HEK293 (cell line): ENCODE results near the gene AGR2.
"Not testable (repeated sequence)": the region's sequence is repeated elsewhere in the genome, so short reads cannot be mapped to it uniquely, and the experiment has no call there.

Experiments used
- CTCF ChIA-PET: fragments of 350-600 bp; formaldehyde crosslinking; extraction: SDS; loops from one replicate; lab custom pipeline; 2021; ENCODE audit warnings: antibody characterized with exemption; lab: Yijun Ruan, JAX
- POLR2A ChIA-PET: fragments of 300-600 bp; formaldehyde crosslinking; extraction: SDS; loops from one replicate; lab custom pipeline; 2020; ENCODE audit warnings: antibody characterized with exemption, inconsistent platforms; lab: Yijun Ruan, JAX
- H3K27ac ChIP-seq: fragments of 200-500 bp; sonication (Bioruptor generic); 2 replicates; pipeline ENCODE4 v1.5.1; 2014; ENCODE audit warnings: low read depth, low read length, control low read depth, inconsistent platforms; ENCODE audit errors: extremely low read depth
- H3K36me3 ChIP-seq, 2 experiments: fragments of 200-500 bp in 1 of 2; sonication (Bioruptor generic) in 1 of 2; 1 replicate in 1 of 2; 2 replicates in 1 of 2; pipeline ENCODE4 v1.5.1; 2014 to 2017; ENCODE audit warnings: inconsistent platforms in 2 of 2, low read length in 2 of 2; ENCODE audit not compliant: control insufficient read depth in 2 of 2, insufficient read depth in 1 of 2
- H3K4me1 ChIP-seq: fragments of 200-500 bp; sonication (Bioruptor generic); 2 replicates; pipeline ENCODE4 v1.5.1; 2014; ENCODE audit warnings: mild to moderate bottlenecking, low read length, inconsistent platforms; ENCODE audit not compliant: control insufficient read depth, insufficient read depth
- H3K4me3 ChIP-seq: 2 replicates; pipeline ENCODE4 v1.5.1; 2011; ENCODE audit warnings: low read depth, mild to moderate bottlenecking, control low read depth, low read length, moderate library complexity
- H3K9me3 ChIP-seq: fragments of 200-500 bp; sonication (Bioruptor generic); 2 replicates; pipeline ENCODE4 v1.5.1; 2014; ENCODE audit warnings: low read depth, low read length, inconsistent platforms; ENCODE audit not compliant: control insufficient read depth, insufficient read depth
- IKZF3 ChIP-seq: fragments of 450-650 bp; IDR thresholded peaks from 2 replicates; pipeline ENCODE4 v1.5.0; 2018; ENCODE audit warnings: missing biosample characterization, mild to moderate bottlenecking, missing genetic modification characterization, moderate library complexity
- ZEB2 ChIP-seq: fragments of 450-650 bp; formaldehyde crosslinking; IDR thresholded peaks from 2 replicates; pipeline ENCODE4 v1.5.1; 2016; ENCODE audit warnings: missing biosample characterization, missing genetic modification characterization
- ZNF132 ChIP-seq: fragments of 450-650 bp; formaldehyde crosslinking; IDR thresholded peaks from 2 replicates; pipeline ENCODE4 v1.5.1; 2017; ENCODE audit warnings: missing biosample characterization, missing genetic modification characterization, borderline replicate concordance
- ZNF354C ChIP-seq: fragments of 450-650 bp; formaldehyde crosslinking; IDR thresholded peaks from 2 replicates; pipeline ENCODE4 v1.5.1; 2016; ENCODE audit warnings: missing biosample characterization, missing genetic modification characterization, low read depth, borderline replicate concordance
- ZNF366 ChIP-seq: fragments of 450-650 bp; formaldehyde crosslinking; conservative IDR thresholded peaks from 2 replicates; pipeline ENCODE4 v1.5.1; 2016; ENCODE audit warnings: missing biosample characterization, missing genetic modification characterization
- ZNF596 ChIP-seq: fragments of 450-650 bp; IDR thresholded peaks from 2 replicates; pipeline ENCODE4 v1.5.0; 2018; ENCODE audit warnings: missing biosample characterization, mild to moderate bottlenecking, missing genetic modification characterization, moderate library complexity
- ZXDB ChIP-seq: fragments of 450-650 bp; formaldehyde crosslinking; IDR thresholded peaks from 2 replicates; pipeline ENCODE4 v1.5.1; 2016; ENCODE audit warnings: missing biosample characterization, missing genetic modification characterization
- TF ChIP-seq, protein P1 (sequence below): fragments of 450-650 bp; formaldehyde crosslinking; IDR thresholded peaks from 2 replicates; pipeline ENCODE4 v1.5.1; 2016; ENCODE audit warnings: missing biosample characterization, missing genetic modification characterization, borderline replicate concordance
- TF ChIP-seq, protein P2 (sequence below): fragments of 450-650 bp; formaldehyde crosslinking; IDR thresholded peaks from 2 replicates; pipeline ENCODE4; 2016; ENCODE audit warnings: missing biosample characterization, missing genetic modification characterization
- TF ChIP-seq, protein P3 (sequence below): fragments of 450-650 bp; formaldehyde crosslinking; IDR thresholded peaks from 2 replicates; pipeline ENCODE4 v1.5.1; 2016; ENCODE audit warnings: missing biosample characterization, missing genetic modification characterization
- TF ChIP-seq, protein P4 (sequence below): fragments of 450-650 bp; formaldehyde crosslinking; IDR thresholded peaks from 2 replicates; pipeline ENCODE4 v1.5.1; 2016; ENCODE audit warnings: missing biosample characterization, missing genetic modification characterization
- TF ChIP-seq, protein P5 (sequence below): fragments of 450-650 bp; formaldehyde crosslinking; IDR thresholded peaks from 2 replicates; pipeline ENCODE4 v1.5.1; 2017; ENCODE audit warnings: missing biosample characterization, missing genetic modification characterization

Gene AGR2

DNA sequence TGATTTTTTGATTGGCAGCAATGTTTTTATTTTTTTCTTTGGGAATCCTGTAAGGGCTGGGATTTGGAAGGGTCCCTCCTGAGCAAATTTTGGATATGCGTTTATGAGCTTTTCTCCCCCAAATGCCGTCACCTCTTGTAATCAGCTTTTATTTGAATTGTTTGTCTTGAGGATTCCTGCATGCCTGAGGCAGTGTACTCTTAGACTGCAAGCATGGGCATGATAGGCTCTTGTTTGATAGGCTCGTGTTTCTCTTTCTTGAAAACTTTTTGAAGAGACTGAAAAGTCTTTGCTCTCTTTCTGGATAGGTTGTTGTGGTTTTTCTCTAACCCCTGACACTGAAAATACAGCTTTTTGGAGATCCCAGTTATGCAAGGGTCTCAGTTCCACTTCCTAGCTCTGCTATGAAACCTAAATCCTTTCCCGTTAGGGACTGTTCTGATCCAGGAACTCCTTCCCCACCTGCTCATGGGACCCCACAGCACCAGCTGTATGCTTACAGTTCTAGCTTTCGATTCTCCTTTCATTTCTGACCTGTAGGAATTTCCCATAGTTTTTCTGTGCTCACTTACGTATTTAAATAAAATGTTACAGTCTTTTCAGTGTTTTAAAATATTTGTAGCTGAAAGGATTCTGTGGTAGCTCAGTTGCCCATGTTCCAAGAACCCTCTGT lies 34.0 kb downstream of the AGR2 start (continued):
- TF ChIP-seq, protein P1, sequence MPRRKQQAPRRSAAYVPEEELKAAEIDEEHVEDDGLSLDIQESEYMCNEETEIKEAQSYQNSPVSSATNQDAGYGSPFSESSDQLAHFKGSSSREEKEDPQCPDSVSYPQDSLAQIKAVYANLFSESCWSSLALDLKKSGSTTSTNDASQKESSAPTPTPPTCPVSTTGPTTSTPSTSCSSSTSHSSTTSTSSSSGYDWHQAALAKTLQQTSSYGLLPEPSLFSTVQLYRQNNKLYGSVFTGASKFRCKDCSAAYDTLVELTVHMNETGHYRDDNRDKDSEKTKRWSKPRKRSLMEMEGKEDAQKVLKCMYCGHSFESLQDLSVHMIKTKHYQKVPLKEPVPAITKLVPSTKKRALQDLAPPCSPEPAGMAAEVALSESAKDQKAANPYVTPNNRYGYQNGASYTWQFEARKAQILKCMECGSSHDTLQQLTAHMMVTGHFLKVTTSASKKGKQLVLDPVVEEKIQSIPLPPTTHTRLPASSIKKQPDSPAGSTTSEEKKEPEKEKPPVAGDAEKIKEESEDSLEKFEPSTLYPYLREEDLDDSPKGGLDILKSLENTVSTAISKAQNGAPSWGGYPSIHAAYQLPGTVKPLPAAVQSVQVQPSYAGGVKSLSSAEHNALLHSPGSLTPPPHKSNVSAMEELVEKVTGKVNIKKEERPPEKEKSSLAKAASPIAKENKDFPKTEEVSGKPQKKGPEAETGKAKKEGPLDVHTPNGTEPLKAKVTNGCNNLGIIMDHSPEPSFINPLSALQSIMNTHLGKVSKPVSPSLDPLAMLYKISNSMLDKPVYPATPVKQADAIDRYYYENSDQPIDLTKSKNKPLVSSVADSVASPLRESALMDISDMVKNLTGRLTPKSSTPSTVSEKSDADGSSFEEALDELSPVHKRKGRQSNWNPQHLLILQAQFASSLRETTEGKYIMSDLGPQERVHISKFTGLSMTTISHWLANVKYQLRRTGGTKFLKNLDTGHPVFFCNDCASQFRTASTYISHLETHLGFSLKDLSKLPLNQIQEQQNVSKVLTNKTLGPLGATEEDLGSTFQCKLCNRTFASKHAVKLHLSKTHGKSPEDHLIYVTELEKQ (tag by site-specific recombination) = no peak
- TF ChIP-seq, protein P2, sequence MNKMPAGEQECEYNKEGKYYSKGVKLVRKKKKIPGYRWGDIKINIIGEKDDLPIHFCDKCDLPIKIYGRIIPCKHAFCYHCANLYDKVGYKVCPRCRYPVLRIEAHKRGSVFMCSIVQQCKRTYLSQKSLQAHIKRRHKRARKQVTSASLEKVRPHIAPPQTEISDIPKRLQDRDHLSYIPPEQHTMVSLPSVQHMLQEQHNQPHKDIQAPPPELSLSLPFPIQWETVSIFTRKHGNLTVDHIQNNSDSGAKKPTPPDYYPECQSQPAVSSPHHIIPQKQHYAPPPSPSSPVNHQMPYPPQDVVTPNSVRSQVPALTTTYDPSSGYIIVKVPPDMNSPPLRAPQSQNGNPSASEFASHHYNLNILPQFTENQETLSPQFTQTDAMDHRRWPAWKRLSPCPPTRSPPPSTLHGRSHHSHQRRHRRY (tag by site-specific recombination) = no peak
- TF ChIP-seq ZNF596 (tag by site-specific recombination) (no peak), ZNF354C (tag by site-specific recombination) (no peak), ZXDB (peak; percentile 23; the same call in 1 of the 2 replicates), ZEB2 (no peak), IKZF3 (peak; percentile 23; the same call in 1 of the 2 replicates), ZNF366 (0 out of 2 replicates have a peak, but pooled peaks have one; percentile 20), ZNF132 (tag by site-specific recombination) (no peak)
- TF ChIP-seq, protein P3, sequence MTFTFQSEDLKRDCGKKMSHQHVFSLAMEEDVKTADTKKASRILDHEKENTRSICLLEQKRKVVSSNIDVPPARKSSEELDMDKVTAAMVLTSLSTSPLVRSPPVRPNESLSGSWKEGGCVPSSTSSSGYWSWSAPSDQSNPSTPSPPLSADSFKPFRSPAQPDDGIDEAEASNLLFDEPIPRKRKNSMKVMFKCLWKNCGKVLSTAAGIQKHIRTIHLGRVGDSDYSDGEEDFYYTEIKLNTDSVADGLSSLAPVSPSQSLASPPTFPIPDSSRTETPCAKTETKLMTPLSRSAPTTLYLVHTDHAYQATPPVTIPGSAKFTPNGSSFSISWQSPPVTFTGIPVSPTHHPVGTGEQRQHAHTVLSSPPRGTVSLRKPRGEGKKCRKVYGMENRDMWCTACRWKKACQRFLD (tag by site-specific recombination) = no peak
- TF ChIP-seq, protein P4, sequence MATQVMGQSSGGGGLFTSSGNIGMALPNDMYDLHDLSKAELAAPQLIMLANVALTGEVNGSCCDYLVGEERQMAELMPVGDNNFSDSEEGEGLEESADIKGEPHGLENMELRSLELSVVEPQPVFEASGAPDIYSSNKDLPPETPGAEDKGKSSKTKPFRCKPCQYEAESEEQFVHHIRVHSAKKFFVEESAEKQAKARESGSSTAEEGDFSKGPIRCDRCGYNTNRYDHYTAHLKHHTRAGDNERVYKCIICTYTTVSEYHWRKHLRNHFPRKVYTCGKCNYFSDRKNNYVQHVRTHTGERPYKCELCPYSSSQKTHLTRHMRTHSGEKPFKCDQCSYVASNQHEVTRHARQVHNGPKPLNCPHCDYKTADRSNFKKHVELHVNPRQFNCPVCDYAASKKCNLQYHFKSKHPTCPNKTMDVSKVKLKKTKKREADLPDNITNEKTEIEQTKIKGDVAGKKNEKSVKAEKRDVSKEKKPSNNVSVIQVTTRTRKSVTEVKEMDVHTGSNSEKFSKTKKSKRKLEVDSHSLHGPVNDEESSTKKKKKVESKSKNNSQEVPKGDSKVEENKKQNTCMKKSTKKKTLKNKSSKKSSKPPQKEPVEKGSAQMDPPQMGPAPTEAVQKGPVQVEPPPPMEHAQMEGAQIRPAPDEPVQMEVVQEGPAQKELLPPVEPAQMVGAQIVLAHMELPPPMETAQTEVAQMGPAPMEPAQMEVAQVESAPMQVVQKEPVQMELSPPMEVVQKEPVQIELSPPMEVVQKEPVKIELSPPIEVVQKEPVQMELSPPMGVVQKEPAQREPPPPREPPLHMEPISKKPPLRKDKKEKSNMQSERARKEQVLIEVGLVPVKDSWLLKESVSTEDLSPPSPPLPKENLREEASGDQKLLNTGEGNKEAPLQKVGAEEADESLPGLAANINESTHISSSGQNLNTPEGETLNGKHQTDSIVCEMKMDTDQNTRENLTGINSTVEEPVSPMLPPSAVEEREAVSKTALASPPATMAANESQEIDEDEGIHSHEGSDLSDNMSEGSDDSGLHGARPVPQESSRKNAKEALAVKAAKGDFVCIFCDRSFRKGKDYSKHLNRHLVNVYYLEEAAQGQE (tag by site-specific recombination) = no peak
- TF ChIP-seq, protein P5, sequence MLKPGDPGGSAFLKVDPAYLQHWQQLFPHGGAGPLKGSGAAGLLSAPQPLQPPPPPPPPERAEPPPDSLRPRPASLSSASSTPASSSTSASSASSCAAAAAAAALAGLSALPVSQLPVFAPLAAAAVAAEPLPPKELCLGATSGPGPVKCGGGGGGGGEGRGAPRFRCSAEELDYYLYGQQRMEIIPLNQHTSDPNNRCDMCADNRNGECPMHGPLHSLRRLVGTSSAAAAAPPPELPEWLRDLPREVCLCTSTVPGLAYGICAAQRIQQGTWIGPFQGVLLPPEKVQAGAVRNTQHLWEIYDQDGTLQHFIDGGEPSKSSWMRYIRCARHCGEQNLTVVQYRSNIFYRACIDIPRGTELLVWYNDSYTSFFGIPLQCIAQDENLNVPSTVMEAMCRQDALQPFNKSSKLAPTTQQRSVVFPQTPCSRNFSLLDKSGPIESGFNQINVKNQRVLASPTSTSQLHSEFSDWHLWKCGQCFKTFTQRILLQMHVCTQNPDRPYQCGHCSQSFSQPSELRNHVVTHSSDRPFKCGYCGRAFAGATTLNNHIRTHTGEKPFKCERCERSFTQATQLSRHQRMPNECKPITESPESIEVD (tag by site-specific recombination) = peak; percentile 73

DNA sequence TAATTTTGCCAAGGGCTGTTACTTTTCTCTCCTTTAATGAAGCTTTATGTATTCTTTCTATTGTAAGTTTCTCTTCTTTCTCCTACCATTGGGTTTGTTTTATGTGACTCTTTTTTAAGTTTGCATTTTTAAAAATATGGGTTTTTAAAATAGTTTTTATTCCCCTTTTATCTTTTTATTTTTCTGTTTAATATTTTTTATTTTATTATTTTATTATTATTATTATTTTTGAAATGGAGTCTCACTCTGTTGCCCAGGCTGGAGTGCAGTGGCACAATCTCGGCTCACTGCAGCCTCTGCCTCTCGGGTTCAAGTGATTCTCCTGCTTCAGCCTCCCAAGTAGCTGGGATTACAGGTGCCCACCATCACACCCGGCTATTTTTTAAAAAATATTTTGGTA lies 34.8 kb downstream of the AGR2 start:
- not testable (repeated sequence) for H3K9me3 ChIP-seq, H3K36me3 ChIP-seq, H3K27ac ChIP-seq, H3K4me3 ChIP-seq
- peaks cover 16% of the 10 kb centered on the region for H3K4me1 ChIP-seq
- POLR2A ChIA-PET = interaction anchor here (1.6 kb wide), 1 partner anchor 16 kb away, joined by 9 read pairs; the partner anchor contains the start of gene TSPAN13
- CTCF ChIA-PET = interaction anchor here (1.0 to 1.3 kb wide), 2 partner anchors 15 to 17 kb away, joined by 3 to 7 read pairs; no protein-coding TSS in a partner anchor
